GM23338 (cell line): ENCODE data around the gene SIL1. TPM values are rescaled to one million over a fixed set of nuclear protein-coding genes. Genes with fewer than 3 reads are reported as not detected.
A peak's percentile ranks its signal among the peaks of the same experiment; 100 is the strongest.

Experiments used
- ATAC-seq: fragments of 200-7000 bp; cut with Tn5 transposase; 3 replicates; pipeline ENCODE4 v1.9.1; 2020
- DNase-seq: peaks from one replicate; pipeline ENCODE4 v3.0.0-alpha.2; 2015; ENCODE audit warnings: low spot score
- H2AFZ ChIP-seq: fragments of 200-600 bp; sonication (generic); 2 replicates; pipeline ENCODE4 v1.8.0; 2016; ENCODE audit warnings: antibody characterized with exemption, mild to moderate bottlenecking, moderate library complexity
- H3F3A ChIP-seq: fragments of 200-600 bp; sonication (generic); replicated peaks from 2 replicates; pipeline ENCODE4 v1.8.0; 2017; ENCODE audit warnings: antibody characterized with exemption, mixed run types, low read depth
- H3K27ac ChIP-seq: fragments of 200-600 bp; sonication (generic); 2 replicates; pipeline ENCODE4 v1.6.1; 2016; ENCODE audit warnings: low read depth
- H3K27me3 ChIP-seq: fragments of 200-600 bp; sonication (generic); 2 replicates; pipeline ENCODE4 v1.8.0; 2016; ENCODE audit warnings: mild to moderate bottlenecking, mixed run types, moderate library complexity; ENCODE audit not compliant: insufficient read depth
- H3K36me3 ChIP-seq: fragments of 200-600 bp; sonication (generic); 2 replicates; pipeline ENCODE4 v1.8.0; 2016; ENCODE audit warnings: mild to moderate bottlenecking; ENCODE audit not compliant: insufficient read depth
- H3K4me1 ChIP-seq: fragments of 200-600 bp; sonication (generic); 2 replicates; pipeline ENCODE4 v1.8.0; 2016; ENCODE audit warnings: mild to moderate bottlenecking, moderate library complexity; ENCODE audit not compliant: insufficient read depth
- H3K4me2 ChIP-seq: fragments of 200-600 bp; sonication (generic); 2 replicates; pipeline ENCODE4 v1.7.1; 2017; ENCODE audit warnings: mixed run types
- H3K4me3 ChIP-seq: fragments of 200-600 bp; sonication (generic); 2 replicates; pipeline ENCODE4 v1.6.1; 2016; ENCODE audit warnings: mixed run types
- H3K79me2 ChIP-seq: fragments of 200-600 bp; sonication (generic); replicated peaks from 2 replicates; pipeline ENCODE4 v1.8.0; 2017; ENCODE audit warnings: mild to moderate bottlenecking; ENCODE audit not compliant: insufficient read depth
- H3K9me2 ChIP-seq: fragments of 200-600 bp; sonication (generic); 2 replicates; pipeline ENCODE4 v1.8.0; 2017; ENCODE audit not compliant: insufficient read depth
- H4K20me1 ChIP-seq: fragments of 200-600 bp; sonication (generic); replicated peaks from 2 replicates; pipeline ENCODE4 v1.8.0; 2017; ENCODE audit warnings: mild to moderate bottlenecking; ENCODE audit not compliant: insufficient read depth
- H3K27ac Mint-ChIP-seq: 2 replicates; pipeline ENCODE4 v1.8.0; 2020; ENCODE audit warnings: inconsistent platforms, mild to moderate bottlenecking, moderate library complexity, mixed read lengths
- H3K27me3 Mint-ChIP-seq: 3 replicates; pipeline ENCODE4 v1.8.0; 2022; ENCODE audit warnings: low read depth, mild to moderate bottlenecking, moderate library complexity, mixed read lengths, inconsistent platforms; ENCODE audit not compliant: insufficient read depth, poor library complexity
- H3K36me3 Mint-ChIP-seq: 3 replicates; pipeline ENCODE4 v1.8.0; 2021; ENCODE audit warnings: low read depth, mild to moderate bottlenecking, inconsistent platforms, moderate library complexity, mixed read lengths
- H3K4me1 Mint-ChIP-seq: 3 replicates; pipeline ENCODE4 v1.8.0; 2020; ENCODE audit warnings: mild to moderate bottlenecking, inconsistent platforms, mixed read lengths
- H3K4me3 Mint-ChIP-seq: 3 replicates; pipeline ENCODE4 v1.8.0; 2021; ENCODE audit warnings: moderate library complexity, mild to moderate bottlenecking, inconsistent platforms, mixed read lengths
- H3K9me3 Mint-ChIP-seq: 3 replicates; pipeline ENCODE4 v1.8.0; 2020; ENCODE audit warnings: moderate library complexity, mild to moderate bottlenecking, inconsistent platforms, mixed read lengths
- CREB1 ChIP-seq: fragments of 250-450 bp; sonication (Bioruptor Pico); IDR thresholded peaks from 2 replicates; pipeline ENCODE4 v1.5.0; 2020; ENCODE audit warnings: low read depth, mild to moderate bottlenecking, moderate library complexity
- EZH2 ChIP-seq: fragments of 200-600 bp; sonication (generic); IDR thresholded peaks from one replicate; pipeline ENCODE4 v1.8.0; 2017; ENCODE audit warnings: antibody characterized with exemption, mild to moderate bottlenecking, low read depth; ENCODE audit not compliant: unreplicated experiment
- EZH2phosphoT487 ChIP-seq: fragments of 200-600 bp; sonication (generic); IDR thresholded peaks from one replicate; pipeline ENCODE4 v1.8.1; 2018; ENCODE audit warnings: antibody characterized with exemption; ENCODE audit not compliant: unreplicated experiment
- JUNB ChIP-seq: IDR thresholded peaks from one replicate; pipeline ENCODE4 v1.6.1; 2016; ENCODE audit warnings: antibody characterized with exemption; ENCODE audit not compliant: unreplicated experiment
- NANOG ChIP-seq: IDR thresholded peaks from 2 replicates; pipeline ENCODE4 v1.6.1; 2016; ENCODE audit warnings: antibody characterized with exemption, borderline replicate concordance
- POLR2AphosphoS5 ChIP-seq: IDR thresholded peaks from 2 replicates; pipeline ENCODE4 v1.6.1; 2016; ENCODE audit warnings: antibody characterized with exemption, low read depth
- STAT1 ChIP-seq: IDR thresholded peaks from one replicate; pipeline ENCODE4 v1.6.1; 2016; ENCODE audit warnings: antibody characterized with exemption; ENCODE audit not compliant: unreplicated experiment
- ZNF114 ChIP-seq: fragments of 250-450 bp; sonication (Bioruptor Pico); IDR thresholded peaks from 2 replicates; pipeline ENCODE4 v1.5.0; 2020; ENCODE audit warnings: mild to moderate bottlenecking, moderate library complexity
- ZNF331 ChIP-seq: fragments of 250-450 bp; sonication (Bioruptor Pico); IDR thresholded peaks from 2 replicates; pipeline ENCODE4 v1.5.0; 2020; ENCODE audit warnings: low read depth, mild to moderate bottlenecking, moderate library complexity
- polyA plus RNA-seq: library from polyadenylated mRNA; unstranded; fragments of >200 nt; fragmentation: Nextera tagmentation; extraction: Ambion mirVana; gene quantifications from 2 replicates; pipeline ENCODE4 v1.2.1, GENCODE V29; 2016
- total RNA-seq: library from RNA; depleted of rRNA; stranded (reverse); fragments of >200 nt; shearing (Covaris generic); gene quantifications from 2 replicates; pipeline ENCODE4 v1.2.3, GENCODE V29; 2014
- TF ChIP-seq, protein P1 (sequence below), 2 experiments: fragments of 200-600 bp in 1 of 2; sonication (generic) in 1 of 2; conservative IDR thresholded peaks; 2 replicates each; pipeline versions ENCODE4 v1.5.1 to v1.6.1; 2016 to 2017; ENCODE audit warnings: antibody characterized with exemption in 2 of 2, low read depth in 2 of 2, mild to moderate bottlenecking in 2 of 2, moderate library complexity in 1 of 2
- TF ChIP-seq, protein P2 (sequence below): fragments of 250-450 bp; sonication (Bioruptor Pico); IDR thresholded peaks from 2 replicates; pipeline ENCODE4 v1.5.0; 2020; ENCODE audit warnings: mild to moderate bottlenecking, moderate library complexity
- TF ChIP-seq, protein P3 (sequence below): IDR thresholded peaks from one replicate; pipeline ENCODE4 v1.6.1; 2018; ENCODE audit warnings: antibody characterized with exemption; ENCODE audit not compliant: unreplicated experiment
- TF ChIP-seq, protein P4 (sequence below): IDR thresholded peaks from 2 replicates; pipeline ENCODE4 v1.6.1; 2016; ENCODE audit warnings: antibody characterized with exemption

The SIL1 gene
- total and polyA plus RNA-seq, 2 experiments from 2014 or later = 5.5 to 5.9 TPM

DNA sequence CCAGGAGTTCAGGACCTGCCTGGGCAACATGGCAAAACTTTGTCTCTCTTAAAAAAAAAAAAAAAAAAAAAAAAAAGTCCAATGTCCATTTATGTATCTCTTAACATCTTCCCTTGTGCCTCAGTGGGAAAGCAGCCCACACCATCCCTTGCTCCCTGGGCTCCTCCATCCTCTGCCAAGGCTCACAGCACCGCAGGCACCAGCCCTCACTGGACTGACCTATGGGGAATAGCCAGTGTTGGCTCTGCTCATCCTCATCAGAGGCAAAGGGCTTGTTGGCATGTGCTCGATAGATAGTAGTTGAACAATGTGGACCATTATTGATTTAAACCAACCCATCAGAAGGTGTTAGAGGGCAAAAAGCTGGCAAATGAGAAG lies 261.2 kb downstream of the SIL1 start:
- Mint-ChIP-seq H3K4me3 (no peak overlapping the region), H3K27me3 (peaks cover 20% of the 10 kb centered on the region), H3K4me1 (peaks cover 41% of the 10 kb centered on the region), H3K36me3 (peaks cover 42% of the 10 kb centered on the region), H3K9me3 (no peaks in the 10 kb centered on the region), H3K27ac (no peak overlapping the region)
- no peaks in the 10 kb centered on the region for H3K9me2 ChIP-seq
- no peaks in the 10 kb centered on the region for H3K79me2 ChIP-seq
- no peak overlapping the region for H3K4me3 ChIP-seq
- ATAC-seq (peak; percentile 11), DNase-seq (no peak)
- no peaks in the 10 kb centered on the region for H3F3A ChIP-seq
- H3K36me3 ChIP-seq = peaks cover 21% of the 10 kb centered on the region
- no peaks in the 10 kb centered on the region for H3K27me3 ChIP-seq
- no peaks in the 10 kb centered on the region for H4K20me1 ChIP-seq
- H3K27ac ChIP-seq = no peak overlapping the region
- no peak overlapping the region for H2AFZ ChIP-seq
- H3K4me1 ChIP-seq = peaks cover 10% of the 10 kb centered on the region
- no peak for TF ChIP-seq EZH2phosphoT487
- TF ChIP-seq POLR2AphosphoS5 = no peak
- TF ChIP-seq EZH2 = no peak
- no peak for TF ChIP-seq CREB1 (CRISPR knock-in tag)
- no peak for TF ChIP-seq NANOG
- TF ChIP-seq STAT1 = no peak
- TF ChIP-seq, protein P1, sequence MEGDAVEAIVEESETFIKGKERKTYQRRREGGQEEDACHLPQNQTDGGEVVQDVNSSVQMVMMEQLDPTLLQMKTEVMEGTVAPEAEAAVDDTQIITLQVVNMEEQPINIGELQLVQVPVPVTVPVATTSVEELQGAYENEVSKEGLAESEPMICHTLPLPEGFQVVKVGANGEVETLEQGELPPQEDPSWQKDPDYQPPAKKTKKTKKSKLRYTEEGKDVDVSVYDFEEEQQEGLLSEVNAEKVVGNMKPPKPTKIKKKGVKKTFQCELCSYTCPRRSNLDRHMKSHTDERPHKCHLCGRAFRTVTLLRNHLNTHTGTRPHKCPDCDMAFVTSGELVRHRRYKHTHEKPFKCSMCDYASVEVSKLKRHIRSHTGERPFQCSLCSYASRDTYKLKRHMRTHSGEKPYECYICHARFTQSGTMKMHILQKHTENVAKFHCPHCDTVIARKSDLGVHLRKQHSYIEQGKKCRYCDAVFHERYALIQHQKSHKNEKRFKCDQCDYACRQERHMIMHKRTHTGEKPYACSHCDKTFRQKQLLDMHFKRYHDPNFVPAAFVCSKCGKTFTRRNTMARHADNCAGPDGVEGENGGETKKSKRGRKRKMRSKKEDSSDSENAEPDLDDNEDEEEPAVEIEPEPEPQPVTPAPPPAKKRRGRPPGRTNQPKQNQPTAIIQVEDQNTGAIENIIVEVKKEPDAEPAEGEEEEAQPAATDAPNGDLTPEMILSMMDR (conservative IDR thresholded peaks at IDR 0.05; ENCODE audit: low read depth in 2 of 2) = no peak
- TF ChIP-seq, protein P2, sequence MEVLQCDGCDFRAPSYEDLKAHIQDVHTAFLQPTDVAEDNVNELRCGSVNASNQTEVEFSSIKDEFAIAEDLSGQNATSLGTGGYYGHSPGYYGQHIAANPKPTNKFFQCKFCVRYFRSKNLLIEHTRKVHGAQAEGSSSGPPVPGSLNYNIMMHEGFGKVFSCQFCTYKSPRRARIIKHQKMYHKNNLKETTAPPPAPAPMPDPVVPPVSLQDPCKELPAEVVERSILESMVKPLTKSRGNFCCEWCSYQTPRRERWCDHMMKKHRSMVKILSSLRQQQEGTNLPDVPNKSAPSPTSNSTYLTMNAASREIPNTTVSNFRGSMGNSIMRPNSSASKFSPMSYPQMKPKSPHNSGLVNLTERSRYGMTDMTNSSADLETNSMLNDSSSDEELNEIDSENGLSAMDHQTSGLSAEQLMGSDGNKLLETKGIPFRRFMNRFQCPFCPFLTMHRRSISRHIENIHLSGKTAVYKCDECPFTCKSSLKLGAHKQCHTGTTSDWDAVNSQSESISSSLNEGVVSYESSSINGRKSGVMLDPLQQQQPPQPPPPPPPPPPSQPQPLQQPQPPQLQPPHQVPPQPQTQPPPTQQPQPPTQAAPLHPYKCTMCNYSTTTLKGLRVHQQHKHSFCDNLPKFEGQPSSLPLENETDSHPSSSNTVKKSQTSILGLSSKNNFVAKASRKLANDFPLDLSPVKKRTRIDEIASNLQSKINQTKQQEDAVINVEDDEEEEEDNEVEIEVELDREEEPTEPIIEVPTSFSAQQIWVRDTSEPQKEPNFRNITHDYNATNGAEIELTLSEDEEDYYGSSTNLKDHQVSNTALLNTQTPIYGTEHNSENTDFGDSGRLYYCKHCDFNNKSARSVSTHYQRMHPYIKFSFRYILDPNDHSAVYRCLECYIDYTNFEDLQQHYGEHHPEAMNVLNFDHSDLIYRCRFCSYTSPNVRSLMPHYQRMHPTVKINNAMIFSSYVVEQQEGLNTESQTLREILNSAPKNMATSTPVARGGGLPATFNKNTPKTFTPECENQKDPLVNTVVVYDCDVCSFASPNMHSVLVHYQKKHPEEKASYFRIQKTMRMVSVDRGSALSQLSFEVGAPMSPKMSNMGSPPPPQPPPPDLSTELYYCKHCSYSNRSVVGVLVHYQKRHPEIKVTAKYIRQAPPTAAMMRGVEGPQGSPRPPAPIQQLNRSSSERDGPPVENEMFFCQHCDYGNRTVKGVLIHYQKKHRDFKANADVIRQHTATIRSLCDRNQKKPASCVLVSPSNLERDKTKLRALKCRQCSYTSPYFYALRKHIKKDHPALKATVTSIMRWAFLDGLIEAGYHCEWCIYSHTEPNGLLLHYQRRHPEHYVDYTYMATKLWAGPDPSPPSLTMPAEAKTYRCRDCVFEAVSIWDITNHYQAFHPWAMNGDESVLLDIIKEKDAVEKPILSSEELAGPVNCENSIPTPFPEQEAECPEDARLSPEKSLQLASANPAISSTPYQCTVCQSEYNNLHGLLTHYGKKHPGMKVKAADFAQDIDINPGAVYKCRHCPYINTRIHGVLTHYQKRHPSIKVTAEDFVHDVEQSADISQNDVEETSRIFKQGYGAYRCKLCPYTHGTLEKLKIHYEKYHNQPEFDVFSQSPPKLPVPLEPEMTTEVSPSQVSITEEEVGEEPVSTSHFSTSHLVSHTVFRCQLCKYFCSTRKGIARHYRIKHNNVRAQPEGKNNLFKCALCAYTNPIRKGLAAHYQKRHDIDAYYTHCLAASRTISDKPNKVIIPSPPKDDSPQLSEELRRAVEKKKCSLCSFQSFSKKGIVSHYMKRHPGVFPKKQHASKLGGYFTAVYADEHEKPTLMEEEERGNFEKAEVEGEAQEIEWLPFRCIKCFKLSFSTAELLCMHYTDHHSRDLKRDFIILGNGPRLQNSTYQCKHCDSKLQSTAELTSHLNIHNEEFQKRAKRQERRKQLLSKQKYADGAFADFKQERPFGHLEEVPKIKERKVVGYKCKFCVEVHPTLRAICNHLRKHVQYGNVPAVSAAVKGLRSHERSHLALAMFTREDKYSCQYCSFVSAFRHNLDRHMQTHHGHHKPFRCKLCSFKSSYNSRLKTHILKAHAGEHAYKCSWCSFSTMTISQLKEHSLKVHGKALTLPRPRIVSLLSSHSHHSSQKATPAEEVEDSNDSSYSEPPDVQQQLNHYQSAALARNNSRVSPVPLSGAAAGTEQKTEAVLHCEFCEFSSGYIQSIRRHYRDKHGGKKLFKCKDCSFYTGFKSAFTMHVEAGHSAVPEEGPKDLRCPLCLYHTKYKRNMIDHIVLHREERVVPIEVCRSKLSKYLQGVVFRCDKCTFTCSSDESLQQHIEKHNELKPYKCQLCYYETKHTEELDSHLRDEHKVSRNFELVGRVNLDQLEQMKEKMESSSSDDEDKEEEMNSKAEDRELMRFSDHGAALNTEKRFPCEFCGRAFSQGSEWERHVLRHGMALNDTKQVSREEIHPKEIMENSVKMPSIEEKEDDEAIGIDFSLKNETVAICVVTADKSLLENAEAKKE (CRISPR knock-in tag) = no peak
- no peak for TF ChIP-seq ZNF331
- TF ChIP-seq, protein P3, sequence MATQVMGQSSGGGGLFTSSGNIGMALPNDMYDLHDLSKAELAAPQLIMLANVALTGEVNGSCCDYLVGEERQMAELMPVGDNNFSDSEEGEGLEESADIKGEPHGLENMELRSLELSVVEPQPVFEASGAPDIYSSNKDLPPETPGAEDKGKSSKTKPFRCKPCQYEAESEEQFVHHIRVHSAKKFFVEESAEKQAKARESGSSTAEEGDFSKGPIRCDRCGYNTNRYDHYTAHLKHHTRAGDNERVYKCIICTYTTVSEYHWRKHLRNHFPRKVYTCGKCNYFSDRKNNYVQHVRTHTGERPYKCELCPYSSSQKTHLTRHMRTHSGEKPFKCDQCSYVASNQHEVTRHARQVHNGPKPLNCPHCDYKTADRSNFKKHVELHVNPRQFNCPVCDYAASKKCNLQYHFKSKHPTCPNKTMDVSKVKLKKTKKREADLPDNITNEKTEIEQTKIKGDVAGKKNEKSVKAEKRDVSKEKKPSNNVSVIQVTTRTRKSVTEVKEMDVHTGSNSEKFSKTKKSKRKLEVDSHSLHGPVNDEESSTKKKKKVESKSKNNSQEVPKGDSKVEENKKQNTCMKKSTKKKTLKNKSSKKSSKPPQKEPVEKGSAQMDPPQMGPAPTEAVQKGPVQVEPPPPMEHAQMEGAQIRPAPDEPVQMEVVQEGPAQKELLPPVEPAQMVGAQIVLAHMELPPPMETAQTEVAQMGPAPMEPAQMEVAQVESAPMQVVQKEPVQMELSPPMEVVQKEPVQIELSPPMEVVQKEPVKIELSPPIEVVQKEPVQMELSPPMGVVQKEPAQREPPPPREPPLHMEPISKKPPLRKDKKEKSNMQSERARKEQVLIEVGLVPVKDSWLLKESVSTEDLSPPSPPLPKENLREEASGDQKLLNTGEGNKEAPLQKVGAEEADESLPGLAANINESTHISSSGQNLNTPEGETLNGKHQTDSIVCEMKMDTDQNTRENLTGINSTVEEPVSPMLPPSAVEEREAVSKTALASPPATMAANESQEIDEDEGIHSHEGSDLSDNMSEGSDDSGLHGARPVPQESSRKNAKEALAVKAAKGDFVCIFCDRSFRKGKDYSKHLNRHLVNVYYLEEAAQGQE = no peak
- no peak for TF ChIP-seq ZNF114 (CRISPR knock-in tag)
- TF ChIP-seq, protein P4, sequence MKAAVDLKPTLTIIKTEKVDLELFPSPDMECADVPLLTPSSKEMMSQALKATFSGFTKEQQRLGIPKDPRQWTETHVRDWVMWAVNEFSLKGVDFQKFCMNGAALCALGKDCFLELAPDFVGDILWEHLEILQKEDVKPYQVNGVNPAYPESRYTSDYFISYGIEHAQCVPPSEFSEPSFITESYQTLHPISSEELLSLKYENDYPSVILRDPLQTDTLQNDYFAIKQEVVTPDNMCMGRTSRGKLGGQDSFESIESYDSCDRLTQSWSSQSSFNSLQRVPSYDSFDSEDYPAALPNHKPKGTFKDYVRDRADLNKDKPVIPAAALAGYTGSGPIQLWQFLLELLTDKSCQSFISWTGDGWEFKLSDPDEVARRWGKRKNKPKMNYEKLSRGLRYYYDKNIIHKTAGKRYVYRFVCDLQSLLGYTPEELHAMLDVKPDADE = no peak
- no peak for TF ChIP-seq JUNB
- H3K4me2 ChIP-seq = no peak overlapping the region
